ENCODE measurements around the gene TIGD1.

DNA sequence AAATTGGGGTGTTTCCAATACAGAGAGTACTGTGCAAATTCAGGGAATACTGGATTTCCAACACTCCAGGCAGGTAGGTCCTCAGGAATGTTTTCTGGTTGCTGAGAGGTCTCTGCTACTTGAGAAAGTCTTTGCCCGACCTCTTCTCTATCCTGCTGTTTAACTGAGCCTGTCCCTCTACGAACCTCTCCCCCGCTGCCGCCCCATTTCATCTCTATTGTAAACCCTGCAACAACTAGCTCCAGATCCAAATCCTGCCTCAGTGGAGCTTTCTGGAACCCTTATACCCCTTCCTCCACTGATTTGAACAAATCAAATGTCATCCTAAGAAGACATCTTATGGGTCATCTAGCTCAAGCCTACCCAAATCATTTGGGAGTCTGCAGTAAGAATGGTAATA, 1.4 kb upstream of the TIGD1 start:
- TF ChIP-seq, protein P1, sequence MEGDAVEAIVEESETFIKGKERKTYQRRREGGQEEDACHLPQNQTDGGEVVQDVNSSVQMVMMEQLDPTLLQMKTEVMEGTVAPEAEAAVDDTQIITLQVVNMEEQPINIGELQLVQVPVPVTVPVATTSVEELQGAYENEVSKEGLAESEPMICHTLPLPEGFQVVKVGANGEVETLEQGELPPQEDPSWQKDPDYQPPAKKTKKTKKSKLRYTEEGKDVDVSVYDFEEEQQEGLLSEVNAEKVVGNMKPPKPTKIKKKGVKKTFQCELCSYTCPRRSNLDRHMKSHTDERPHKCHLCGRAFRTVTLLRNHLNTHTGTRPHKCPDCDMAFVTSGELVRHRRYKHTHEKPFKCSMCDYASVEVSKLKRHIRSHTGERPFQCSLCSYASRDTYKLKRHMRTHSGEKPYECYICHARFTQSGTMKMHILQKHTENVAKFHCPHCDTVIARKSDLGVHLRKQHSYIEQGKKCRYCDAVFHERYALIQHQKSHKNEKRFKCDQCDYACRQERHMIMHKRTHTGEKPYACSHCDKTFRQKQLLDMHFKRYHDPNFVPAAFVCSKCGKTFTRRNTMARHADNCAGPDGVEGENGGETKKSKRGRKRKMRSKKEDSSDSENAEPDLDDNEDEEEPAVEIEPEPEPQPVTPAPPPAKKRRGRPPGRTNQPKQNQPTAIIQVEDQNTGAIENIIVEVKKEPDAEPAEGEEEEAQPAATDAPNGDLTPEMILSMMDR (IDR thresholded peaks at IDR 0.05): no peak
- no peak for TF ChIP-seq POLR2A (IDR thresholded peaks at IDR 0.05)
- no peak for TF ChIP-seq EP300 (IDR thresholded peaks at IDR 0.05)
- TF ChIP-seq POLR2AphosphoS5 (IDR thresholded peaks at IDR 0.05): no peak
